ENCODE data around the gene OR5I1.
"Not testable (repeated sequence)": the region's sequence is repeated elsewhere in the genome, so short reads cannot be mapped to it uniquely, and the experiment has no call there.

The OR5I1 gene

GRCh38 chr11:55936300-55936699 lies at the start of gene OR5I1:
Gene OR5I1 (minus strand): TSS chr11:55936400. CDS start chr11:55936400, 0 bp downstream.
- no peak for FAIRE-seq

GRCh38 chr11:55970935-55971334 lies 34.7 kb upstream of the OR5I1 start:
- DNase-seq (ENCODE audit: low spot score) (no peak), FAIRE-seq (no peak)

More at GRCh38 chr11:55936300-55936699, at the start of gene OR5I1:
- DNase-seq (ENCODE audit: low spot score) = no peak

GRCh38 chr11:55969845-55970244 lies 33.6 kb upstream of the OR5I1 start, which contains the start of gene OR10AG1:
Gene OR10AG1 (minus strand): TSS chr11:55969945. CDS start chr11:55969907, 38 bp downstream.
- DNase-seq (ENCODE audit: low spot score) (no peak), FAIRE-seq (no peak)

- FAIRE-seq (no peak), DNase-seq (ENCODE audit: low spot score) (no peak)
Measured at GRCh38 chr11:55967914-55968313, 31.7 kb upstream of the OR5I1 start.

GRCh38 chr11:55966391-55966790 lies 30.2 kb upstream of the OR5I1 start:
- no peak for FAIRE-seq

GRCh38 chr11:55956521-55956920 lies 20.3 kb upstream of the OR5I1 start:
- FAIRE-seq = no peak
- no peak for DNase-seq (ENCODE audit: low spot score)

More at GRCh38 chr11:55966391-55966790, 30.2 kb upstream of the OR5I1 start:
- DNase-seq (ENCODE audit: low spot score) = peak; percentile 46

GRCh38 chr11:55949330-55949729 lies 13.1 kb upstream of the OR5I1 start:
- no peak for FAIRE-seq
- DNase-seq (ENCODE audit: low spot score) = no peak

GRCh38 chr11:55942785-55943392 lies 6.7 kb upstream of the OR5I1 start:
- peak; percentile 14 for DNase-seq (ENCODE audit: low spot score)

GRCh38 chr11:55920537-55920936 lies 15.7 kb downstream of the OR5I1 start:
- DNase-seq (ENCODE audit: low spot score) (no peak), FAIRE-seq (no peak)

More at GRCh38 chr11:55942785-55943392, 6.7 kb upstream of the OR5I1 start:
- FAIRE-seq = no peak

GRCh38 chr11:55914482-55914881 lies 21.7 kb downstream of the OR5I1 start, which contains the start of gene OR5W2:
Gene OR5W2 (minus strand): TSS chr11:55914582. CDS start chr11:55914582, 0 bp downstream.
- FAIRE-seq = no peak

GRCh38 chr11:55902308-55902707 lies 33.9 kb downstream of the OR5I1 start:
- FAIRE-seq (no peak), DNase-seq (ENCODE audit: low spot score) (no peak)

More at GRCh38 chr11:55914482-55914881, 21.7 kb downstream of the OR5I1 start, which contains the start of gene OR5W2:
- DNase-seq (ENCODE audit: low spot score) = no peak

GRCh38 chr11:55895216-55895615 lies 41.0 kb downstream of the OR5I1 start:
- DNase-seq (ENCODE audit: low spot score) (no peak), FAIRE-seq (no peak)

- FAIRE-seq; DNase-seq (ENCODE audit: low spot score): not testable (repeated sequence)
Measured at GRCh38 chr11:55885481-55885880, 50.7 kb downstream of the OR5I1 start.
